ENCODE results near the gene SAMD14.

Gene SAMD14

GRCh38 chr17:50118828-50119218 is 11.1 kb downstream of the SAMD14 start:
- no peaks in the 10 kb centered on the region for H3K36me3 Mint-ChIP-seq
- H3K9me3 Mint-ChIP-seq (ENCODE audit: low read depth) = no peaks in the 10 kb centered on the region
- no peak overlapping the region for H3K27ac Mint-ChIP-seq
- peaks cover 12% of the 10 kb centered on the region for H3K4me1 Mint-ChIP-seq (ENCODE audit: low read depth)
- peaks cover 13% of the 10 kb centered on the region for H3K27me3 Mint-ChIP-seq
- no peak overlapping the region for H3K4me3 Mint-ChIP-seq

- Mint-ChIP-seq H3K36me3 (no peaks in the 10 kb centered on the region), H3K27ac (no peak overlapping the region), H3K9me3 (ENCODE audit: low read depth) (no peaks in the 10 kb centered on the region), H3K27me3 (peaks cover 13% of the 10 kb centered on the region), H3K4me3 (peak overlapping the region; percentile 2), H3K4me1 (ENCODE audit: low read depth) (peaks cover 12% of the 10 kb centered on the region)
These were observed 11.7 kb downstream of the SAMD14 start for GRCh38 chr17:50118076-50118827.

- Mint-ChIP-seq H3K27ac (no peak overlapping the region), H3K4me3 (peak overlapping the region; percentile 63), H3K36me3 (no peaks in the 10 kb centered on the region), H3K9me3 (ENCODE audit: low read depth) (no peaks in the 10 kb centered on the region), H3K27me3 (peaks cover 13% of the 10 kb centered on the region), H3K4me1 (ENCODE audit: low read depth) (peaks cover 12% of the 10 kb centered on the region)
These were observed 12.5 kb downstream of the SAMD14 start for GRCh38 chr17:50117202-50118051.

GRCh38 chr17:50115756-50116155 is 14.2 kb downstream of the SAMD14 start:
- peaks cover 13% of the 10 kb centered on the region for H3K27me3 Mint-ChIP-seq
- H3K36me3 Mint-ChIP-seq = no peaks in the 10 kb centered on the region
- H3K4me1 Mint-ChIP-seq (ENCODE audit: low read depth) = peaks cover 12% of the 10 kb centered on the region
- H3K9me3 Mint-ChIP-seq (ENCODE audit: low read depth) = no peaks in the 10 kb centered on the region
- no peak overlapping the region for H3K27ac Mint-ChIP-seq
- no peak overlapping the region for H3K4me3 Mint-ChIP-seq

GRCh38 chr17:50114849-50115357 is 15.1 kb downstream of the SAMD14 start:
- Mint-ChIP-seq H3K27me3 (peaks cover 13% of the 10 kb centered on the region), H3K27ac (no peak overlapping the region), H3K9me3 (ENCODE audit: low read depth) (no peaks in the 10 kb centered on the region), H3K4me3 (no peak overlapping the region), H3K4me1 (ENCODE audit: low read depth) (peaks cover 12% of the 10 kb centered on the region), H3K36me3 (no peaks in the 10 kb centered on the region)

- Mint-ChIP-seq H3K9me3 (ENCODE audit: low read depth) (no peaks in the 10 kb centered on the region), H3K27me3 (peaks cover 13% of the 10 kb centered on the region), H3K4me1 (ENCODE audit: low read depth) (peaks cover 12% of the 10 kb centered on the region), H3K36me3 (no peaks in the 10 kb centered on the region), H3K27ac (no peak overlapping the region), H3K4me3 (no peak overlapping the region)
These were observed 15.6 kb downstream of the SAMD14 start for GRCh38 chr17:50114401-50114800.

GRCh38 chr17:50113624-50114320 is 16.2 kb downstream of the SAMD14 start:
- Mint-ChIP-seq H3K4me3 (no peak overlapping the region), H3K27ac (no peak overlapping the region), H3K36me3 (no peaks in the 10 kb centered on the region), H3K27me3 (peaks cover 13% of the 10 kb centered on the region), H3K4me1 (ENCODE audit: low read depth) (peaks cover 12% of the 10 kb centered on the region), H3K9me3 (ENCODE audit: low read depth) (no peaks in the 10 kb centered on the region)

- no peak overlapping the region for H3K27ac Mint-ChIP-seq
- no peaks in the 10 kb centered on the region for H3K9me3 Mint-ChIP-seq (ENCODE audit: low read depth)
- peaks cover 12% of the 10 kb centered on the region for H3K4me1 Mint-ChIP-seq (ENCODE audit: low read depth)
- H3K36me3 Mint-ChIP-seq = no peaks in the 10 kb centered on the region
- H3K27me3 Mint-ChIP-seq = peaks cover 11% of the 10 kb centered on the region
- no peak overlapping the region for H3K4me3 Mint-ChIP-seq
These were observed 17.3 kb downstream of the SAMD14 start for GRCh38 chr17:50112694-50113093.

GRCh38 chr17:50111673-50112655 is 18.0 kb downstream of the SAMD14 start:
- no peak overlapping the region for H3K4me3 Mint-ChIP-seq
- H3K27me3 Mint-ChIP-seq = peaks cover 10% of the 10 kb centered on the region
- H3K9me3 Mint-ChIP-seq (ENCODE audit: low read depth) = no peaks in the 10 kb centered on the region
- no peak overlapping the region for H3K27ac Mint-ChIP-seq
- peaks cover 10% of the 10 kb centered on the region for H3K4me1 Mint-ChIP-seq (ENCODE audit: low read depth)
- no peaks in the 10 kb centered on the region for H3K36me3 Mint-ChIP-seq

- H3K4me3 Mint-ChIP-seq = no peak overlapping the region
- no peak overlapping the region for H3K27ac Mint-ChIP-seq
- H3K4me1 Mint-ChIP-seq (ENCODE audit: low read depth) = peaks cover 5% of the 10 kb centered on the region
- no peaks in the 10 kb centered on the region for H3K36me3 Mint-ChIP-seq
- no peaks in the 10 kb centered on the region for H3K9me3 Mint-ChIP-seq (ENCODE audit: low read depth)
- peaks cover 6% of the 10 kb centered on the region for H3K27me3 Mint-ChIP-seq
These were observed 19.2 kb downstream of the SAMD14 start for GRCh38 chr17:50110591-50111349.

GRCh38 chr17:50109785-50110184 is 20.2 kb downstream of the SAMD14 start:
- Mint-ChIP-seq H3K4me3 (no peak overlapping the region), H3K36me3 (no peaks in the 10 kb centered on the region), H3K9me3 (ENCODE audit: low read depth) (no peaks in the 10 kb centered on the region), H3K27me3 (no peaks in the 10 kb centered on the region), H3K27ac (no peak overlapping the region), H3K4me1 (ENCODE audit: low read depth) (no peaks in the 10 kb centered on the region)

- Mint-ChIP-seq H3K36me3 (no peaks in the 10 kb centered on the region), H3K9me3 (ENCODE audit: low read depth) (no peaks in the 10 kb centered on the region), H3K27ac (no peak overlapping the region), H3K27me3 (no peaks in the 10 kb centered on the region), H3K4me1 (ENCODE audit: low read depth) (no peaks in the 10 kb centered on the region), H3K4me3 (no peak overlapping the region)
These were observed 20.8 kb downstream of the SAMD14 start for GRCh38 chr17:50109207-50109606.

GRCh38 chr17:50108556-50108955 is 21.4 kb downstream of the SAMD14 start:
- Mint-ChIP-seq H3K4me1 (ENCODE audit: low read depth) (no peaks in the 10 kb centered on the region), H3K27ac (no peak overlapping the region), H3K4me3 (no peak overlapping the region), H3K36me3 (no peaks in the 10 kb centered on the region), H3K27me3 (no peaks in the 10 kb centered on the region), H3K9me3 (ENCODE audit: low read depth) (no peaks in the 10 kb centered on the region)
